ENCODE measurements around the gene LAT. TPM values are rescaled to one million over a fixed set of nuclear protein-coding genes. Genes with fewer than 3 reads are reported as not detected.

LAT gene
- total RNA-seq, 4 donors from 2014 or later, result 10.5 to 52.0 (median 15.9) TPM

DNA sequence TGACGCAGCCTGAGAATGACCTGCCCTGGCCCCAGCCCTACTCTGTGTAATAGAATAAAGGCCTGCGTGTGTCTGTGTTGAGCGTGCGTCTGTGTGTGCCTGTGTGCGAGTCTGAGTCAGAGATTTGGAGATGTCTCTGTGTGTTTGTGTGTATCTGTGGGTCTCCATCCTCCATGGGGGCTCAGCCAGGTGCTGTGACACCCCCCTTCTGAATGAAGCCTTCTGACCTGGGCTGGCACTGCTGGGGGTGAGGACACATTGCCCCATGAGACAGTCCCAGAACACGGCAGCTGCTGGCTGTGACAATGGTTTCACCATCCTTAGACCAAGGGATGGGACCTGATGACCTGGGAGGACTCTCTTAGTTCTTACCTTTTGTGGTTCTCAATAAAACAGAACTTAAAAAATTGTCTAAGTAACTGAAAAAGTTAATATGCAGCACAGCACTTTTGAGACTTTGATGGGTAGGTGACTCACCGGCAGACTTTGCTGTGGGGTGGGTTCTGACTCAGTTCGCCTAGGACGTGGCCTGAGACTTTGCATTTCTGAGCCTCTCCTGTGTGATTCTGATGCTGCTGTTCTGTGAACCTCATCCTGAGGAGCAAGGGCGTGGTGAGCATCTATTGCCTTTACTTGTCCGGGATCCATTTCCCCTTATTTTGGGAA is 5.7 kb downstream of the LAT start:
- no peak for TF ChIP-seq POLR2A (IDR thresholded peaks at IDR 0.05)
- TF ChIP-seq, protein P1, sequence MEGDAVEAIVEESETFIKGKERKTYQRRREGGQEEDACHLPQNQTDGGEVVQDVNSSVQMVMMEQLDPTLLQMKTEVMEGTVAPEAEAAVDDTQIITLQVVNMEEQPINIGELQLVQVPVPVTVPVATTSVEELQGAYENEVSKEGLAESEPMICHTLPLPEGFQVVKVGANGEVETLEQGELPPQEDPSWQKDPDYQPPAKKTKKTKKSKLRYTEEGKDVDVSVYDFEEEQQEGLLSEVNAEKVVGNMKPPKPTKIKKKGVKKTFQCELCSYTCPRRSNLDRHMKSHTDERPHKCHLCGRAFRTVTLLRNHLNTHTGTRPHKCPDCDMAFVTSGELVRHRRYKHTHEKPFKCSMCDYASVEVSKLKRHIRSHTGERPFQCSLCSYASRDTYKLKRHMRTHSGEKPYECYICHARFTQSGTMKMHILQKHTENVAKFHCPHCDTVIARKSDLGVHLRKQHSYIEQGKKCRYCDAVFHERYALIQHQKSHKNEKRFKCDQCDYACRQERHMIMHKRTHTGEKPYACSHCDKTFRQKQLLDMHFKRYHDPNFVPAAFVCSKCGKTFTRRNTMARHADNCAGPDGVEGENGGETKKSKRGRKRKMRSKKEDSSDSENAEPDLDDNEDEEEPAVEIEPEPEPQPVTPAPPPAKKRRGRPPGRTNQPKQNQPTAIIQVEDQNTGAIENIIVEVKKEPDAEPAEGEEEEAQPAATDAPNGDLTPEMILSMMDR (IDR thresholded peaks at IDR 0.05), result no peak
- Histone ChIP-seq H3K9me3 (no peaks in the 10 kb centered on the region), H3K4me1 (no peaks in the 10 kb centered on the region), H3K27ac (no peak overlapping the region), H3K27me3 (no peaks in the 10 kb centered on the region), H3K4me3 (no peak overlapping the region), H3K36me3 (peaks cover 0 to 25% (median 0%) of the 10 kb centered on the region in 3 donors)
- no peak for DNase-seq

DNA sequence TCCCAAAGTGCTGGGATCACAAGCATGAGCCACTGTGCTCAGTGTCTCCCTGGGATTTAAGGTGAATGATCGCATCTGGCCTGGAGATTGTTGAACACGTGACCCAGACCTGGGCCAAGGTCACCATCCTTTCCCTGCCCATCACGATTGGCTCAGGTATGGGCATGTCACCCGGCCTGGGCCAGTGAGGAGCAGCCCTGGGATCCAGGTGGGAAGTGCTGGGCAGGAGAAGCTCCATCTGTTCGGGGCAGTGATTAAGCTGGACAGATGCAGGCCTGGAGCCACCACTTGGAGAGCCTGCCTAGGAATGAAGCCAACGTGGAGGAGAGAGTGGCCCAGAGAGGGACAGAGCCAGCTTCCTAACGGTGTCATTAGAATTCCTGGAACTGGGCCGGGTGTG is 6.8 kb downstream of the LAT start:
- Histone ChIP-seq H3K9me3 (no peaks in the 10 kb centered on the region), H3K27ac (no peak overlapping the region), H3K4me1 (no peaks in the 10 kb centered on the region), H3K4me3 (no peak overlapping the region), H3K36me3 (peaks cover 0 to 16% (median 0%) of the 10 kb centered on the region in 3 donors), H3K27me3 (no peaks in the 10 kb centered on the region)
- DNase-seq, result no peak
- TF ChIP-seq, protein P1 (IDR thresholded peaks at IDR 0.05), result no peak
- TF ChIP-seq POLR2A (IDR thresholded peaks at IDR 0.05), result no peak

DNA sequence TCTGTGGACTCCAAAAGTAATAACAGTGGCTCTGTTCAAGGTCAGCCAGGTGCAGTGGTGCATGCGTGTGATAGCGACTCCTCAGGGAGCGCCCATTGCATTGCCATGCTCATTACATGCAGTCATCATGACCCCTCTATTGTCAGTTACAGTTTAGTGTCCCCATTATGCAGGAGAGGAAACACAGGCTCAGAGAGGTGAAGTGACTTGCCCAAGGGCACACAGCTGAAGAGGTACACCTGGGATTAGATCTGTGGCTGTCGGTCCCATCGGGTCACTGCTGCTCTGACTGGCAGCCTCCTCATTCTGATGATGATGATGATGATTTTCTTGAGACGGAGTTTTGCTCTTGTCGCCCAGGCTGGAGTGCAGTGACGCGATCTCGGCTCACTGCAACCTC is 7.6 kb downstream of the LAT start:
- no peaks in the 10 kb centered on the region for H3K4me1 ChIP-seq
- H3K27ac ChIP-seq, result no peak overlapping the region
- H3K9me3 ChIP-seq, result no peaks in the 10 kb centered on the region
- TF ChIP-seq, protein P1 (IDR thresholded peaks at IDR 0.05), result no peak
- TF ChIP-seq POLR2A (IDR thresholded peaks at IDR 0.05), result no peak
- H3K36me3 ChIP-seq, result peaks cover 0 to 10% (median 0%) of the 10 kb centered on the region in 3 donors
- DNase-seq, result no peak
- no peak overlapping the region for H3K4me3 ChIP-seq
- no peaks in the 10 kb centered on the region for H3K27me3 ChIP-seq

DNA sequence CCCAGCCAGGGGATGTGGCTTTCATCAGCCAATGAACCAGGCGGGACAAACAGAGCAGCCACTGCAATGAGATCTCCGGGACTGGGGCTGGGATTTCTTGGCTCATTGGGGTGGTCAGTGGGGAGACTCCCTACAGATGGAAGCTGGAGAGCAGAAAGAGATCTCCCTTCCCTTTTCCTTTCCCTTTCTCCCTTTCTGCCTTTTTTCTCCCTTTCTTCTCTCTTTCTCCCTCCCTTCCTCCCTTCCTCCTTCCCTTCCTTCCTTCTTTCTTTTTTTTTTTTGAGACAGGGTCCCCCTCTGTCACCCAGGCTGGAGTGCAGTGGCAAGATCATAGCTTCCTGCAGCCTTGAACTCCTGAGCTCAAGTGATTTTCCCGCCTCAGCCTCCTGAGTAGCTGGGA is 14.0 kb downstream of the LAT start:
- TF ChIP-seq, protein P1 (IDR thresholded peaks at IDR 0.05), result no peak
- TF ChIP-seq POLR2A (IDR thresholded peaks at IDR 0.05), result no peak
- no peak for DNase-seq
- Histone ChIP-seq H3K36me3 (no peaks in the 10 kb centered on the region), H3K4me1 (no peaks in the 10 kb centered on the region), H3K27ac (no peak overlapping the region), H3K27me3 (no peaks in the 10 kb centered on the region), H3K4me3 (no peak overlapping the region), H3K9me3 (no peaks in the 10 kb centered on the region)

DNA sequence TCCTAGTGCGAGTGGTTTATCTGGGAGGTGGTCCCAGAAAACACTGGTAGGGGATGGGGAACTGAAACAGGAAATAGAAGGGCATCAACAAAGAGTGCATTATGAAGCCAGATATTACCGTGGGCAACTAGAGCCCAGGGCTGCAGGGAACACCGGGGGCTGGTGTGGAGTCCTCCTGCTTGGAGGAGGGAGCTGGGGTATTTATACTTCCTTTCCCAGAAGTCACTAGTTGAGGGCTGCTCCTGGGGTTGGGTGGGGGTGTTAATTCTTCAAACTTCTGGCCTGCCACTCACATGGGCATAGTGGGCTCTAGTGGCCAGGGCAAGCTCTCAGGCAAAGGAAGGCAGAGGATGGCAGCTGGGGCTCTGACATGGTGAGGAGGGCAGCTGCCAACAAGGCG is 14.7 kb downstream of the LAT start:
- no peaks in the 10 kb centered on the region for H3K27me3 ChIP-seq
- H3K27ac ChIP-seq, result no peak overlapping the region
- no peak for TF ChIP-seq POLR2A (IDR thresholded peaks at IDR 0.05)
- TF ChIP-seq, protein P1 (IDR thresholded peaks at IDR 0.05), result no peak
- no peaks in the 10 kb centered on the region for H3K4me1 ChIP-seq
- no peaks in the 10 kb centered on the region for H3K36me3 ChIP-seq
- no peak for DNase-seq
- no peaks in the 10 kb centered on the region for H3K9me3 ChIP-seq
- H3K4me3 ChIP-seq, result no peak overlapping the region
